A549 (cell line): Measurements from ENCODE around the gene CENPB. TPM values are rescaled to one million over a fixed set of nuclear protein-coding genes. Genes with fewer than 3 reads are reported as not detected.
A peak's percentile ranks its signal among the peaks of the same experiment; 100 is the strongest.

Experiments used
- BHLHE40 ChIP-seq: IDR thresholded peaks from 2 replicates; pipeline ENCODE4 v1.6.1; 2012; ENCODE audit warnings: low read depth, low read length, inconsistent platforms
- CBX2 ChIP-seq: fragments of 200-600 bp; sonication (generic); IDR thresholded peaks from 2 replicates; pipeline ENCODE4 v1.6.1; 2016; ENCODE audit warnings: low read depth, mild to moderate bottlenecking, borderline replicate concordance
- EHF ChIP-seq: fragments of 250-450 bp; sonication (Bioruptor Pico); IDR thresholded peaks from 2 replicates; pipeline ENCODE4 v1.5.0; 2020; ENCODE audit warnings: mild to moderate bottlenecking
- ELK1 ChIP-seq: fragments of 150-350 bp; IDR thresholded peaks from 2 replicates; pipeline ENCODE4 v1.6.1; 2014; ENCODE audit warnings: low read depth, mild to moderate bottlenecking, low read length
- FOXS1 ChIP-seq: fragments of 250-450 bp; sonication (Bioruptor Pico); IDR thresholded peaks from 2 replicates; pipeline ENCODE4 v1.5.0; 2020; ENCODE audit warnings: mild to moderate bottlenecking, moderate library complexity
- HMGXB4 ChIP-seq: fragments of 250-450 bp; sonication (Bioruptor Pico); IDR thresholded peaks from 2 replicates; pipeline ENCODE4 v1.5.0; 2021; ENCODE audit warnings: mild to moderate bottlenecking, moderate library complexity, borderline replicate concordance
- HOXA7 ChIP-seq: fragments of 250-450 bp; sonication (Bioruptor Pico); IDR thresholded peaks from 2 replicates; pipeline ENCODE4 v1.5.0; 2020; ENCODE audit warnings: mild to moderate bottlenecking, moderate library complexity
- HOXB5 ChIP-seq: fragments of 250-450 bp; sonication (Bioruptor Pico); IDR thresholded peaks from 2 replicates; pipeline ENCODE4 v1.5.0; 2020; ENCODE audit warnings: mild to moderate bottlenecking, moderate library complexity
- JUN ChIP-seq, 2 experiments: fragments of >200 bp; sonication (Bioruptor Twin); formaldehyde crosslinking; IDR thresholded peaks; 2 replicates in 1 of 2; 3 replicates in 1 of 2; pipeline ENCODE4 v1.6.1; 2016 to 2017
- KDM5A ChIP-seq: fragments of 200-600 bp; sonication (generic); IDR thresholded peaks from 2 replicates; pipeline ENCODE4 v1.6.1; 2016; ENCODE audit warnings: antibody characterized with exemption, mild to moderate bottlenecking
- MAX ChIP-seq: IDR thresholded peaks from 2 replicates; pipeline ENCODE4 v1.6.1; 2012
- NFE2L2 ChIP-seq: fragments of 150-350 bp; conservative IDR thresholded peaks from 2 replicates; pipeline ENCODE4 v1.6.1; 2014; ENCODE audit warnings: low read length
- PBX3 ChIP-seq: IDR thresholded peaks from 2 replicates; pipeline ENCODE4 v1.6.1; 2012
- PHF8 ChIP-seq: fragments of 200-600 bp; sonication (generic); IDR thresholded peaks from 2 replicates; pipeline ENCODE4 v1.6.1; 2016; ENCODE audit warnings: low read depth, mild to moderate bottlenecking, antibody characterized with exemption, moderate library complexity, borderline replicate concordance
- POLR2A ChIP-seq: IDR thresholded peaks from 2 replicates; pipeline ENCODE4 v1.6.1; 2012; ENCODE audit warnings: mild to moderate bottlenecking, low read length
- RARB ChIP-seq: fragments of 250-450 bp; sonication (Bioruptor Pico); IDR thresholded peaks from 2 replicates; pipeline ENCODE4 v1.8.0; 2021; ENCODE audit warnings: mild to moderate bottlenecking, moderate library complexity
- REST ChIP-seq: fragments of 200-600 bp; sonication (generic); IDR thresholded peaks from 2 replicates; pipeline ENCODE4 v1.6.1; 2016; ENCODE audit warnings: antibody characterized with exemption, mild to moderate bottlenecking, moderate library complexity
- RNF2 ChIP-seq: fragments of 200-600 bp; sonication (generic); IDR thresholded peaks from 2 replicates; pipeline ENCODE4 v1.6.1; 2016; ENCODE audit warnings: low read depth, mild to moderate bottlenecking, antibody characterized with exemption, moderate library complexity, borderline replicate concordance
- SMC3 ChIP-seq: fragments of >200 bp; sonication (Bioruptor Twin); formaldehyde crosslinking; IDR thresholded peaks from 3 replicates; pipeline ENCODE4 v1.6.1; 2018; ENCODE audit warnings: inconsistent platforms
- ZC3H11A ChIP-seq: fragments of 450-650 bp; IDR thresholded peaks from 2 replicates; pipeline ENCODE4 v1.6.1; 2014; ENCODE audit warnings: antibody characterized with exemption, mild to moderate bottlenecking
- ZNF302 ChIP-seq: fragments of 250-450 bp; sonication (Bioruptor Pico); IDR thresholded peaks from 2 replicates; pipeline ENCODE4 v1.9.0; 2021; ENCODE audit warnings: inconsistent platforms, mild to moderate bottlenecking, moderate library complexity
- polyA plus RNA-seq, 4 experiments: library from polyadenylated mRNA; depleted of rRNA in 3 of 4; stranded (reverse); fragments of >200 nt; fragmentation: RNase III in 1 of 4; extraction: RNeasy Plus Mini Kit Qiagen cat#74134 plus additional on column Dnase treatment in 1 of 4; gene quantifications; 2 replicates in 3 of 4; 3 replicates in 1 of 4; pipeline ENCODE4 v1.2.3, GENCODE V29; 2011 to 2017

The CENPB gene
- polyA plus RNA-seq, 2 of the 4 experiments (the other 2 are of a cell fraction): 42.6 to 106 TPM

GRCh38 chr20:3767427-3768341 is 18.9 kb downstream of the CENPB start, which contains the start of gene ADISSP (continued):
- no peak for TF ChIP-seq FOXS1 (CRISPR knock-in tag)
- TF ChIP-seq HOXA7 (CRISPR knock-in tag): no peak
- peak; percentile 64; the same call in 1 of the 2 replicates for TF ChIP-seq BHLHE40
- no peak for TF ChIP-seq CBX2
- TF ChIP-seq KDM5A: 0 out of 2 replicates have a peak, but pooled peaks have one; percentile 8
- peak; percentile 84 for TF ChIP-seq REST
- TF ChIP-seq EHF (CRISPR knock-in tag): no peak
- TF ChIP-seq HMGXB4 (CRISPR knock-in tag): no peak
- no peak for TF ChIP-seq RARB (CRISPR knock-in tag)
- peak; percentile 51; the same call in 1 of the 2 replicates for TF ChIP-seq PHF8
- TF ChIP-seq ELK1: no peak
- peak; percentile 98 for TF ChIP-seq MAX
- TF ChIP-seq NFE2L2: no peak
- TF ChIP-seq SMC3: no peak
- no peak for TF ChIP-seq ZC3H11A
- no peak for TF ChIP-seq RNF2
- TF ChIP-seq HOXB5 (CRISPR knock-in tag): no peak
- TF ChIP-seq ZNF302 (CRISPR knock-in tag): no peak
- TF ChIP-seq POLR2A: peak; percentile 94
- peak; percentile 20 to 64; a peak in 4 of 5 replicates for TF ChIP-seq JUN (IDR thresholded peaks at IDR 0.05)
- TF ChIP-seq PBX3: peak; percentile 14; the same call in 1 of the 2 replicates
